Ascending aorta (tissue), 2 donors: ENCODE measurements around the gene ABAT. TPM values are rescaled to one million over a fixed set of nuclear protein-coding genes. Genes with fewer than 3 reads are reported as not detected.

Source experiments
- DNase-seq, 2 donors: peaks; one replicate each; pipeline ENCODE4 v3.0.0-alpha.2; 2019; ENCODE audit warnings: low spot score in 2 of 2
- H3K27ac ChIP-seq, 2 donors: fragments of 200-600 bp; sonication (generic); one replicate each; pipeline ENCODE4 v1.5.1; 2016 to 2017; ENCODE audit warnings: mild to moderate bottlenecking in 1 of 2
- H3K27me3 ChIP-seq: fragments of 200-600 bp; sonication (generic); one replicate; pipeline ENCODE4 v1.5.1; 2017
- H3K36me3 ChIP-seq, 2 donors: fragments of 200-600 bp; sonication (generic); one replicate each; pipeline ENCODE4 v1.5.1; 2016
- H3K4me1 ChIP-seq, 2 donors: fragments of 200-600 bp; sonication (generic); one replicate each; pipeline ENCODE4 v1.5.1; 2016 to 2017; ENCODE audit warnings: mild to moderate bottlenecking in 1 of 2
- H3K4me3 ChIP-seq, 2 donors: fragments of 200-600 bp; sonication (generic); one replicate each; pipeline ENCODE4 v1.5.1; 2016 to 2017; ENCODE audit warnings: mild to moderate bottlenecking in 1 of 2
- H3K9me3 ChIP-seq, 2 donors: fragments of 200-600 bp; sonication (generic); one replicate each; pipeline ENCODE4 v1.5.1; 2016
- CTCF ChIP-seq, 3 experiments: fragments of 200-600 bp in 2 of 3; fragments of 450-650 bp in 1 of 3; sonication (generic) in 2 of 3; IDR thresholded peaks; one replicate each; pipeline ENCODE4 v1.5.1; 2016 to 2019; ENCODE audit warnings: antibody characterized with exemption in 3 of 3, mild to moderate bottlenecking in 1 of 3, moderate library complexity in 1 of 3
- intact Hi-C: fragments of 100-400 bp; cut with DNase I; formaldehyde crosslinking; loops from one replicate; pipeline ENCODE4 v1.15.1; 2023
- total RNA-seq: library from RNA; depleted of rRNA; stranded (reverse); fragments of >200 nt; gene quantifications from one replicate; pipeline ENCODE4 v1.1.0, GENCODE V29; 2016

The ABAT gene
- total RNA-seq, 1 donor from 2014 or later: 1.8 TPM

GRCh38 chr16:8763899-8764298, 89.5 kb downstream of the ABAT start:
- H3K36me3 ChIP-seq: peaks cover 23 to 42% of the 10 kb centered on the region in 2 donors
- no peaks in the 10 kb centered on the region for H3K4me1 ChIP-seq
- no peak for DNase-seq
- H3K4me3 ChIP-seq: no peak overlapping the region
- no peak overlapping the region for H3K27ac ChIP-seq
- no peaks in the 10 kb centered on the region for H3K27me3 ChIP-seq
- no peak for TF ChIP-seq CTCF (IDR thresholded peaks at IDR 0.05)
- intact Hi-C loops: no loop called here
- H3K9me3 ChIP-seq: no peaks in the 10 kb centered on the region

- Histone ChIP-seq H3K27ac (no peak overlapping the region), H3K4me3 (no peak overlapping the region), H3K9me3 (no peaks in the 10 kb centered on the region), H3K4me1 (no peaks in the 10 kb centered on the region), H3K36me3 (peaks cover 28 to 45% of the 10 kb centered on the region in 2 donors), H3K27me3 (no peaks in the 10 kb centered on the region)
- intact Hi-C loops: no loop called here
- no peak for DNase-seq
- no peak for TF ChIP-seq CTCF (IDR thresholded peaks at IDR 0.05)
These were observed 90.3 kb downstream of the ABAT start for GRCh38 chr16:8764525-8765250.

- no peaks in the 10 kb centered on the region for H3K9me3 ChIP-seq
- no peaks in the 10 kb centered on the region for H3K4me1 ChIP-seq
- DNase-seq: no peak
- TF ChIP-seq CTCF (IDR thresholded peaks at IDR 0.05): no peak
- no peak overlapping the region for H3K4me3 ChIP-seq
- intact Hi-C loops: no loop called here
- peaks cover 25 to 40% of the 10 kb centered on the region in 2 donors for H3K36me3 ChIP-seq
- no peaks in the 10 kb centered on the region for H3K27me3 ChIP-seq
- no peak overlapping the region for H3K27ac ChIP-seq
These were observed 92.8 kb downstream of the ABAT start for GRCh38 chr16:8767176-8767575.

- Histone ChIP-seq H3K9me3 (no peaks in the 10 kb centered on the region), H3K4me3 (no peak overlapping the region), H3K4me1 (no peaks in the 10 kb centered on the region), H3K27ac (no peak overlapping the region), H3K27me3 (no peaks in the 10 kb centered on the region), H3K36me3 (peaks cover 25 to 43% of the 10 kb centered on the region in 2 donors)
- intact Hi-C loops: no loop called here
- TF ChIP-seq CTCF (IDR thresholded peaks at IDR 0.05): no peak
- no peak for DNase-seq
These were observed 93.9 kb downstream of the ABAT start for GRCh38 chr16:8768283-8768682.

- H3K9me3 ChIP-seq: no peaks in the 10 kb centered on the region
- no peaks in the 10 kb centered on the region for H3K4me1 ChIP-seq
- no peak overlapping the region for H3K4me3 ChIP-seq
- intact Hi-C loops: no loop called here
- TF ChIP-seq CTCF (IDR thresholded peaks at IDR 0.05): no peak
- DNase-seq: no peak
- H3K36me3 ChIP-seq: peaks cover 25 to 43% of the 10 kb centered on the region in 2 donors
- no peaks in the 10 kb centered on the region for H3K27me3 ChIP-seq
- H3K27ac ChIP-seq: no peak overlapping the region
These were observed 94.3 kb downstream of the ABAT start for GRCh38 chr16:8768692-8769091.
